ENCODE data around the gene CMTM6. TPM values are rescaled to one million over a fixed set of nuclear protein-coding genes. Genes with fewer than 3 reads are reported as not detected.
A peak's percentile ranks its signal among the peaks of the same experiment; 100 is the strongest.

The CMTM6 gene
- 41.9 to 44.0 TPM (median 42.3 TPM) in 3 replicates for total RNA-seq

- no peaks in the 10 kb centered on the region for H3K9me3 Mint-ChIP-seq
- peaks cover 36% of the 10 kb centered on the region for H3K4me1 Mint-ChIP-seq
- H3K27me3 Mint-ChIP-seq (ENCODE audit: low read depth): no peaks in the 10 kb centered on the region
- no peak for TF ChIP-seq CTCF (IDR thresholded peaks at IDR 0.05; ENCODE audit: unreplicated experiment)
- peaks cover 2% of the 10 kb centered on the region for H3K36me3 Mint-ChIP-seq
- peak within 1 kb of the TSS; percentile 97 for H3K4me3 Mint-ChIP-seq
- peak within 1 kb of the TSS; percentile 97 for H3K27ac Mint-ChIP-seq
- peak; percentile 71 to 79 for DNase-seq (ENCODE audit: low spot score in 2 of 2, unreplicated experiment in 2 of 2)
These were observed at the start of gene CMTM6 for GRCh38 chr3:32502118-32502945. Gene CMTM6 (minus strand): TSS chr3:32502852. CDS start chr3:32502745, 107 bp downstream.

DNA sequence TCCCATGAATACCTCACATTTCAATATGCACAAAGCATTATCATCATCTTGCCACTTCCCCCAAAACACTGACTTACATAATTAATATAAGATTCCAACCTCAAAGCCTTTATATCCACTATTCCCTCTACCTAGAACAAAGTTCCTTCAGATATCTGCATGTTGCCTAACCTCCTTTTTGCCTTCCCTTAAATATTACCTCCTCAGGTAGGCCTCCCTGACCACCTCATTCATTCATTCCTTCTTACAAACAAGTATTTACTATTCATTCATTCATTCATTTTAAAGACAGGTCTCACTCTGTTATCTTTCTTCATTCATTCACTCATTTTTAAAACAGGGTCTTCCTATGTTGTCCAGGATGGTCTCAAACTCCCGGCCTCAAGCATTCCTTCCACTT lies 49.4 kb upstream of the CMTM6 start:
- Mint-ChIP-seq H3K9me3 (no peaks in the 10 kb centered on the region), H3K4me3 (no peak overlapping the region), H3K36me3 (no peaks in the 10 kb centered on the region), H3K27me3 (ENCODE audit: low read depth) (no peaks in the 10 kb centered on the region), H3K4me1 (no peaks in the 10 kb centered on the region), H3K27ac (no peak overlapping the region)
- DNase-seq (ENCODE audit: low spot score in 2 of 2, unreplicated experiment in 2 of 2): no peak
- TF ChIP-seq CTCF (IDR thresholded peaks at IDR 0.05; ENCODE audit: unreplicated experiment): no peak

DNA sequence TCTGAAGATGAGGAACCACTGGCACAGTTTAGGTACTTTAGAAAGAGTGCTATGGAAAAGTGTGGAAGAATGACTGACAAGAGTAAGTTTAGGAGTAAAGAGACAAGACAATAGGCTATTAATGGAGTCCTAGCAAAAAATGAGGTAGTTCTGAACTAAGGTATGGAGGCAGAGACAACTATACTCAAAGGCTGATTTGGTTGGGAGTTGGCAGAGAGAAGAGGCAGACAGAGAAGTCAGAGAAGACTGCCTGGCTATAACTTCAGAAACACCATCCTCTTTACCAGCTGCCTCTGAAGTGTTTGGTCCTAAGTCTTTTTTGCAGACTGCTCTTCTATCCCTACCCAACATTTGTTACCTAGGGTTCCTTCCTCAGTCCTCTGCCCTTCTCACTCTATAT lies 48.8 kb upstream of the CMTM6 start:
- DNase-seq (ENCODE audit: low spot score in 2 of 2, unreplicated experiment in 2 of 2): no peak
- Mint-ChIP-seq H3K36me3 (peaks cover 1% of the 10 kb centered on the region), H3K4me3 (no peak overlapping the region), H3K4me1 (no peaks in the 10 kb centered on the region), H3K27me3 (ENCODE audit: low read depth) (no peaks in the 10 kb centered on the region), H3K9me3 (no peaks in the 10 kb centered on the region), H3K27ac (no peak overlapping the region)
- no peak for TF ChIP-seq CTCF (IDR thresholded peaks at IDR 0.05; ENCODE audit: unreplicated experiment)

- no peak for TF ChIP-seq CTCF (IDR thresholded peaks at IDR 0.05; ENCODE audit: unreplicated experiment)
- no peak for DNase-seq (ENCODE audit: low spot score in 2 of 2, unreplicated experiment in 2 of 2)
- H3K36me3 Mint-ChIP-seq: peaks cover 4% of the 10 kb centered on the region
- H3K4me1 Mint-ChIP-seq: no peaks in the 10 kb centered on the region
- H3K27ac Mint-ChIP-seq: no peak overlapping the region
- no peaks in the 10 kb centered on the region for H3K9me3 Mint-ChIP-seq
- H3K27me3 Mint-ChIP-seq (ENCODE audit: low read depth): no peaks in the 10 kb centered on the region
- H3K4me3 Mint-ChIP-seq: no peak overlapping the region
These were observed 48.4 kb upstream of the CMTM6 start for GRCh38 chr3:32551087-32551486.

GRCh38 chr3:32545305-32545704 lies 42.7 kb upstream of the CMTM6 start:
- no peak for DNase-seq (ENCODE audit: low spot score in 2 of 2, unreplicated experiment in 2 of 2)
- H3K9me3 Mint-ChIP-seq: no peaks in the 10 kb centered on the region
- peaks cover 8% of the 10 kb centered on the region for H3K36me3 Mint-ChIP-seq
- H3K27me3 Mint-ChIP-seq (ENCODE audit: low read depth): no peaks in the 10 kb centered on the region
- H3K27ac Mint-ChIP-seq: no peak overlapping the region
- TF ChIP-seq CTCF (IDR thresholded peaks at IDR 0.05; ENCODE audit: unreplicated experiment): no peak
- H3K4me3 Mint-ChIP-seq: no peak overlapping the region
- no peaks in the 10 kb centered on the region for H3K4me1 Mint-ChIP-seq

All from mesothelial cell of epicardium (in vitro differentiated cells).